ENCODE results near the gene CBLB. TPM values are rescaled to one million over a fixed set of nuclear protein-coding genes. Genes with fewer than 3 reads are reported as not detected.
A peak's percentile ranks its signal among the peaks of the same experiment; 100 is the strongest.

CBLB gene
- polyA plus RNA-seq, 1 experiment, result 19.3 TPM

- CTCF ChIA-PET, result interaction anchor here (0.7 kb wide), 1 partner anchor 1129 kb away, joined by 4 read pairs; no protein-coding TSS in a partner anchor
- TF ChIP-seq CTCF (IDR thresholded peaks at IDR 0.05; ENCODE audit: insufficient read depth, low read depth, low read length), result no peak
- POLR2A ChIA-PET, result no interaction called here
- Histone ChIP-seq H3K27me3 (ENCODE audit: control insufficient read depth, insufficient read depth, low read length) (no peaks in the 10 kb centered on the region), H3K4me3 (ENCODE audit: low read depth, low read length) (no peak overlapping the region), H3K36me3 (ENCODE audit: control insufficient read depth, insufficient read depth, low read length) (no peaks in the 10 kb centered on the region)
- no peak for DNase-seq (ENCODE audit: low read depth)
Measured at GRCh38 chr3:105611304-105612192, 257.3 kb downstream of the CBLB start.

DNA sequence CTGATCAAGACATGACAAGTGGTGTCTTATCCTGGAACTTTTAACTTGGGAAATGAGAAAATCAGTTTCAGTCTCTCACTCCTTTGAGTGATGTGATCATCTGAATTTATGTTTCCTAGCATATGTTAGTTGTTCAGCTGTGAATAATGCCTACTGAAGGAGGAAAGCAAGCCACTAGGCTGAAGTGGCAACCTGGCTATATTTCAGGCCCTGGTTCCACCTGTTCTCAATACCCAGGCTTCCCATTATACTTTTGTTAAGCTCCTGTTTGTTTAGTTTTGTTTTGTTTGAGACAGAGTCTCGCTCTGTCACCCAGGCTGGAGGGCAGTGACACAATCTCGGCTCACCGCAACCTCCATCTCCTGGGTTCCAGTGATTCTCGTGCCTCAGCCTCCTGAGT is 258.3 kb downstream of the CBLB start:
- DNase-seq (ENCODE audit: low read depth), result no peak
- Histone ChIP-seq H3K36me3 (ENCODE audit: control insufficient read depth, insufficient read depth, low read length) (no peaks in the 10 kb centered on the region), H3K4me3 (ENCODE audit: low read depth, low read length) (no peak overlapping the region), H3K27me3 (ENCODE audit: control insufficient read depth, insufficient read depth, low read length) (no peaks in the 10 kb centered on the region)
- TF ChIP-seq CTCF (IDR thresholded peaks at IDR 0.05; ENCODE audit: insufficient read depth, low read depth, low read length), result no peak
- CTCF ChIA-PET, result interaction anchor here (0.6 to 0.7 kb wide), 2 partner anchors 354 to 1130 kb away, joined by 3 to 4 read pairs; no protein-coding TSS in a partner anchor
- POLR2A ChIA-PET, result no interaction called here

GRCh38 chr3:105608623-105609022 is 260.2 kb downstream of the CBLB start:
- Histone ChIP-seq H3K36me3 (ENCODE audit: control insufficient read depth, insufficient read depth, low read length) (no peaks in the 10 kb centered on the region), H3K27me3 (ENCODE audit: control insufficient read depth, insufficient read depth, low read length) (no peaks in the 10 kb centered on the region), H3K4me3 (ENCODE audit: low read depth, low read length) (no peak overlapping the region)
- TF ChIP-seq CTCF (IDR thresholded peaks at IDR 0.05; ENCODE audit: insufficient read depth, low read depth, low read length), result no peak
- POLR2A ChIA-PET, result no interaction called here
- peak; percentile 54 for DNase-seq (ENCODE audit: low read depth)
- CTCF ChIA-PET, result no interaction called here

DNA sequence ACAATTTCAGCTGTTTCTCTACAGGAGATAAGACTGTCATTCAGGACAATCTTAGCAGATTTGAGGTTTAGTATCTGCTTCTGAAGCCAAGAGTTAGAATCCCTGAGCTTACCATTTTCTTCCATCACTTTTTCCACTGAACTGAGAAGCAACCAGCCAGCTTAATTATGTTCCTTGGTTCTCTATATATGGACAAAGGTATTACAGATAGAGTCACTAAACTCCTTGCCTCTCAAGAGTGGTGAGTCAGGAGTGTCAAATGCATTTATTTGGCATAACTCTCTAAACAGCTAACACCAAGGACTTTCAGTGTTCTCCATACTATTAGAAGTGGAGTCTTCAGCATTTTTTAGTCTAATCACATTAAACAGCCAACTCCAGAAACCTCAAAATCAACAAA is 262.8 kb downstream of the CBLB start:
- POLR2A ChIA-PET, result no interaction called here
- CTCF ChIA-PET, result interaction anchor here (0.5 to 1.6 kb wide), 4 partner anchors 29 to 180 kb away, joined by 3 to 4 read pairs (median 3); no protein-coding TSS in a partner anchor
- no peak overlapping the region for H3K4me3 ChIP-seq (ENCODE audit: low read depth, low read length)

More for the DNA sequence above, 262.8 kb downstream of the CBLB start:
- DNase-seq (ENCODE audit: low read depth), result no peak
- Histone ChIP-seq H3K27me3 (ENCODE audit: control insufficient read depth, insufficient read depth, low read length) (no peaks in the 10 kb centered on the region), H3K36me3 (ENCODE audit: control insufficient read depth, insufficient read depth, low read length) (no peaks in the 10 kb centered on the region)
- TF ChIP-seq CTCF (IDR thresholded peaks at IDR 0.05; ENCODE audit: insufficient read depth, low read depth, low read length), result no peak
